Cardiac fibroblast (primary cell): ENCODE data around the gene PRMT2.
"Not testable (repeated sequence)": the region's sequence is repeated elsewhere in the genome, so short reads cannot be mapped to it uniquely, and the experiment has no call there.

Source experiments
- DNase-seq, 2 donors: peaks; one replicate each; pipeline versions ENCODE4 v3.0.0 to v3.0.0-alpha.2; 2010; ENCODE audit warnings: low read depth in 2 of 2
- H3K4me3 ChIP-seq, 2 donors: replicated peaks in 1 of 2; 1 replicate in 1 of 2; 2 replicates in 1 of 2; pipeline ENCODE4 v1.5.1; 2011; ENCODE audit warnings: low read depth in 2 of 2, low read length in 2 of 2, mild to moderate bottlenecking in 2 of 2, moderate library complexity in 1 of 2
- TF ChIP-seq, protein P1 (sequence below): IDR thresholded peaks from one replicate; pipeline ENCODE4 v1.5.1; 2011; ENCODE audit warnings: low read depth, mild to moderate bottlenecking, low read length, inconsistent platforms

PRMT2 gene

DNA sequence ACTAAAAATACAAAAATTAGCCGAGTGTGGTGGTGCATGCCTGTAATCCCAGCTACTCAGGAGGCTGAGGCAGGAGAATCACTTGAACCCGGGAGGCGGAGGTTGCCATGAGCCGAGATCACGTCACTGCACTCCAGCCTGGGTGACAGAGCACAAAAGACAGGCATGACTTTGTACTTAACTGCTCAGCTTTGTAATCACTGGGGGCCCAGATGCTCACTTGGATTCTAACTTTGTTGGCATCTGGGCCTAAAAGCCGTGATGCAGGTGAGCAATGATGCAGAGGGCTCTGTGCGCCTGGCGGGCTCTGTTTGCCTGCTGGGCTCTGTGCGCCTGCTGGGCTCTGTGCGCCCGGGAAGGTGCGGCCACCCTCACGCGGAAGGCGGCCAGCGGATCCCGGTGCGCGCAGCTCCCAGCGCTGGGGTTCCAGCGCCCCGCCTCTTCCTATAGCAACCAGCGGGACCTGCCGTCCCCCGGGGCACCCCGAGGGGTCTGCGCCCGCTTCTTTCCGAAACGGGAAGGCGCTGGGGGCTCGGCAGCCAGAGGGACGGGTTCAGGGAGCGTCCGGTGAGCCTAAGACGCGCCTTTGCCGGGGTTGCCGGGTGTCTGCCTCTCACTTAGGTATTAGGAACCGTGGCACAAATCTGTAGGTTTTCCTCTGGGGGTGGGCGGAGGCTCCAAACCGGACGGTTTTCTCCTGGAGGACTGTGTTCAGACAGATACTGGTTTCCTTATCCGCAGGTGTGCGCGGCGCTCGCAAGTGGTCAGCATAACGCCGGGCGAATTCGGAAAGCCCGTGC is 31.7 kb downstream of the PRMT2 start:
- peak overlapping the region; percentile 59 to 61 for H3K4me3 ChIP-seq
- DNase-seq: peak; percentile 18 to 54
- TF ChIP-seq, protein P1, sequence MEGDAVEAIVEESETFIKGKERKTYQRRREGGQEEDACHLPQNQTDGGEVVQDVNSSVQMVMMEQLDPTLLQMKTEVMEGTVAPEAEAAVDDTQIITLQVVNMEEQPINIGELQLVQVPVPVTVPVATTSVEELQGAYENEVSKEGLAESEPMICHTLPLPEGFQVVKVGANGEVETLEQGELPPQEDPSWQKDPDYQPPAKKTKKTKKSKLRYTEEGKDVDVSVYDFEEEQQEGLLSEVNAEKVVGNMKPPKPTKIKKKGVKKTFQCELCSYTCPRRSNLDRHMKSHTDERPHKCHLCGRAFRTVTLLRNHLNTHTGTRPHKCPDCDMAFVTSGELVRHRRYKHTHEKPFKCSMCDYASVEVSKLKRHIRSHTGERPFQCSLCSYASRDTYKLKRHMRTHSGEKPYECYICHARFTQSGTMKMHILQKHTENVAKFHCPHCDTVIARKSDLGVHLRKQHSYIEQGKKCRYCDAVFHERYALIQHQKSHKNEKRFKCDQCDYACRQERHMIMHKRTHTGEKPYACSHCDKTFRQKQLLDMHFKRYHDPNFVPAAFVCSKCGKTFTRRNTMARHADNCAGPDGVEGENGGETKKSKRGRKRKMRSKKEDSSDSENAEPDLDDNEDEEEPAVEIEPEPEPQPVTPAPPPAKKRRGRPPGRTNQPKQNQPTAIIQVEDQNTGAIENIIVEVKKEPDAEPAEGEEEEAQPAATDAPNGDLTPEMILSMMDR: no peak

DNA sequence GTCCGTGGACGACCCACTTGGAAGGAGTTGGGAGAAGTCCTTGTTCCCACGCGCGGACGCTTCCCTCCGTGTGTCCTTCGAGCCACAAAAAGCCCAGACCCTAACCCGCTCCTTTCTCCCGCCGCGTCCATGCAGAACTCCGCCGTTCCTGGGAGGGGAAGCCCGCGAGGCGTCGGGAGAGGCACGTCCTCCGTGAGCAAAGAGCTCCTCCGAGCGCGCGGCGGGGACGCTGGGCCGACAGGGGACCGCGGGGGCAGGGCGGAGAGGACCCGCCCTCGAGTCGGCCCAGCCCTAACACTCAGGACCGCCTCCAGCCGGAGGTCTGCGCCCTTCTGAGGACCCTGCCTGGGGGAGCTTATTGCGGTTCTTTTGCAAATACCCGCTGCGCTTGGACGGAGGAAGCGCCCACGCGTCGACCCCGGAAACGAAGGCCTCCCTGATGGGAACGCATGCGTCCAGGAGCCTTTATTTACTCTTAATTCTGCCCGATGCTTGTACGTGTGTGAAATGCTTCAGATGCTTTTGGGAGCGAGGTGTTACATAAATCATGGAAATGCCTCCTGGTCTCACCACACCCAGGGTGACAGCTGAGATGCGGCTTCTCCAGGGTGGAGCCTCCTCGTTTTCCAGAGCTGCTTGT is 32.4 kb downstream of the PRMT2 start:
- TF ChIP-seq, protein P1: no peak
- DNase-seq: peak; percentile 30 to 44
- peak overlapping the region; percentile 59 to 61 for H3K4me3 ChIP-seq

DNA sequence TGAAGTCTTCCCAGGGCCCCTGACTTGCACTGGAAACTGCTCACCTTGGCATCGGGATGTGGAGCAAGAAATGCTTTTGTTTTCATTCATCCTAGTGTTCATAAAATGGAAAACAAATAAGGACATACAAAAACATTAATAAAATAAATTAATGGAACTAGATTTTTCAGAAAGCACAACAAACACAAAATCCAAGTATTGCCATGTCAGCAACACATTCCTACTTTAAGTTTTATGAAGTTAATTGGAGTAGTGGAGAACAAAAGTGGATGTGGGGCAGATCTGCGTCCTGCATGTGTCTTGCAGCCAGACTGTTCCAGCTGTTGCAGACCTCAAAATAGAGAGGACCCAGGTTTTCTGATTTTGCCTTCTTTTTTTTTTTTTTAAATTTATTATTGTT is 32.9 kb downstream of the PRMT2 start:
- TF ChIP-seq, protein P1: no peak
- H3K4me3 ChIP-seq: peak overlapping the region; percentile 59 to 61
- DNase-seq: no peak

DNA sequence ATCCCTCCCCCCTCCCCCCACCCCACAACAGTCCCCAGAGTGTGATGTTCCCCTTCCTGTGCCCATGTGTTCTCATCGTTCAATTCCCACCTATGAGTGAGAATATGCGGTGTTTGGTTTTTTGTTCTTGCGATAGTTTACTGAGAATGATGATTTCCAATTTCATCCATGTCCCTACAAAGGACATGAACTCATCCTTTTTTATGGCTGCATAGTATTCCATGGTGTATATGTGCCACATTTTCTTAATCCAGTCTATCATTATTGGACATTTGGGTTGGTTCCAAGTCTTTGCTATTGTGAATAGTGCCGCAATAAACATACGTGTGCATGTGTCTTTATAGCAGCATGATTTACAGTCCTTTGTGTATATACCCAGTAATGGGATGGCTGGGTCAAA is 33.4 kb downstream of the PRMT2 start:
- not testable (repeated sequence) for H3K4me3 ChIP-seq

DNA sequence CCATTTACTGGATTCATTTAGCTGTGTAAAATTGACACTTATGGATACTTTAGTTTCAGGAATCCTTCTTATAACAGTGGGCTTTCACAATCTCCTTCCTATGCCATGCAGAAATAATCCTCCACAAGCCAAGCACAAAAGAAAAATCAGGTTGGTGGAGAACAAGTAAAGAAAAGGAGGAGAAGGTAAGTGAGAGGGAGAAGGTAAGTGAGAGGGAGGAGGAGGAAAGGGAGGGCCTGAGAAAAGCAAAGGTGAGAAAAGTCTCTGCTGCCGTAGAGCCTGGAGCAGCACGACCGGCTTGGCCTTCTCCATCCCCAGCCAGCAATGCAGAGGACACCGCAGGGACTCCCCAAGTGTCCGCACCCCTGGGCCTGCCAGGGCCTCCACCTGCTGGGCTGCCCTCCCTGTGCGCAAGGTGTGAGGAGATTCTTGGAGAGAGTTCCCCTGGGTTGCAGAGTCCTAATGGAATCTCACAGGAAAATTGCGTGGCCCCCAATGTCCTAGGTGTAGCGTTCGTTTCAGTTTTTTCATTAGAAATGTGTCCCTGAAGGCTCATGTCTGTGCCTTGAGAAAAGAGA is 39.0 kb downstream of the PRMT2 start:
- no peak for DNase-seq
- TF ChIP-seq, protein P1: no peak
- no peak overlapping the region for H3K4me3 ChIP-seq

More for the DNA sequence above, 33.4 kb downstream of the PRMT2 start:
- not testable (repeated sequence) for DNase-seq

DNA sequence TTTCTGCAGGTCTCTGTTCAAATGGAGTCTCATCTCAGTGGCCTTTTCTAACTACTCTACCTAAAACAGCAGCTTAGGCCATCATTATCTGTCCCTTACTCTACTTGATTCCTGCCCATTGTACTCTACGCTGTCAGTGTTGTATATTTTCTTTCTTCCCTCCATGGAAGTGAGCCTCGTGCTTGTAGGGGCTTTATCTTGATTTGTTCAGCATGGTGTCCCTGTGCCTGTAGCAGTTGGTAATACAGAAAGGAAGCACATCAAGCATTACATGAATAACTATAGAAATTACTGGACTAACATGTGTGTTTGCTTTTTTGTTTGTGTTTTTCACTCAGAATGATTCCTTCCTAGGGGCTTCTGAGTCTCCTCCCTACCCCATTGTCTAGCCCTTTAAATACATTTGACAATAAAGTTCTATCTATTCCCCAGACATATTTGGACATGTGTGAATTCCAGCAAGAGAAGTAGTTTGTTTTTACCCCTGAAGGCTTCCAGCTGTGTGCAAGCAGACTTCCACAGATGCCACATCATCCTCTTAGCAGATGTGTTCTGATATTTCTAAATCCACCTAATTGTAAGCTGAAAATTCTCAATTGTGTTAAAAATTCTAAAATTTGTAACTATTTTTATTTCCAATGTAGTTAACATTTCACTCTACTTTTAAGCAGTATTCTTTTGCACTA is 40.3 kb downstream of the PRMT2 start:
- H3K4me3 ChIP-seq: no peak overlapping the region
- peak in 1 of 2 donors; percentile 31 for DNase-seq
- TF ChIP-seq, protein P1: no peak

DNA sequence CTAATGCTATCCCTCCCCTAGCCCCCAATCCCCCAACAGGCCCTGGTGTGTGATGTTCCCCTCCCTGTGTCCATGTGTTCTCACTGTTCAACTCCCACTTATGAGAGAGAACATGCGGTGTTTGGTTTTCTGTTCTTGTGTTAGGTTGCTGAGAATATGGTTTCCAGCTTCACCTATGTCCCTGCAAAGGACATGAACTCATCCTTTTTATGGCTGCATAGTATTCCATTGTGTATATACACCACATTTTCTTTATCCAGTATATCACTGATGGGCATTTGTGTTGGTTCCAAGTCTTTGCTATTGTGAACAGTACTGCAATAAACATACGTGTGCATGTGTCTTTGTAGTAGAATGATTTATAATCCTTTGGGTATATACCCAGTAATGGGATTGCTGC is 41.1 kb downstream of the PRMT2 start:
- H3K4me3 ChIP-seq, DNase-seq: not testable (repeated sequence)

DNA sequence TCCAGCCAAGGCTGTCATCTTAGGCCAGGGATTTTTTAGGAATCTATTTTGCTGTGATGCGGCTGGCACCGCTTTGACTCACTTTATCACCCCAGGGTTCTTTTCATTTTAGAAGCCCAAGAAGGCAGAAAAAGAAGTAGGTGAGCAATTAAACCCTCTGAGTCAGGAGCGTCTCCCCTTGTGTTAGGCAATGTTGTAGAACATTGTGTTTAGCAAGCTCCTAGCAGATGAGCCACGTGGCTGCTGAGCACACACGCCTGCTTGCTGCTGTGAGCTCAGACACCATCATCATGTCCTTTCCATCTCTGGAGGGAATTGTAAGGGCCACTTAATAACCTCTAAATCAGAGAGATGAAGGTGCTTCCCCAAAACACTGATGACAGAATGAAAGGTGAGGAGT is 46.1 kb downstream of the PRMT2 start:
- H3K4me3 ChIP-seq: not testable (repeated sequence)
- DNase-seq: peak; percentile 22 to 82

DNA sequence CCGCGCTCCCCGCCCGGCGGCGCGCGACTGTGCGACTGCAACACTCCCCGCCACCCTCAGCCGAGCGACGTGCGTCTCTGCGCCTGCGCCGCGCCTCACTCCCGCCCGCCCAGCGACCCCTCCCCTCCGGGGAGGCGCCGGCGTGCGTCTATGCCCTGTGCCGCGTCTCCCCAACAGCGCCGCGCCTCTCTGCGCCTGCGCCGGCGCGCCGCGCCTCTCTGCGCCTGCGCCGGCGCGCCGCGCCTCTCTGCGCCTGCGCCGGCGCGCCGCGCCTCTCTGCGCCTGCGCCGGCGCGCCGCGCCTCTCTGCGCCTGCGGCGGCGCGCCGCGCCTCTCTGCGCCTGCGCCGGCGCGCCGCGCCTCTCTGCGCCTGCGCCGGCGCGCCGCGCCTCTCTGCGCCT is 63.2 kb downstream of the PRMT2 start:
- not testable (repeated sequence) for H3K4me3 ChIP-seq, DNase-seq

DNA sequence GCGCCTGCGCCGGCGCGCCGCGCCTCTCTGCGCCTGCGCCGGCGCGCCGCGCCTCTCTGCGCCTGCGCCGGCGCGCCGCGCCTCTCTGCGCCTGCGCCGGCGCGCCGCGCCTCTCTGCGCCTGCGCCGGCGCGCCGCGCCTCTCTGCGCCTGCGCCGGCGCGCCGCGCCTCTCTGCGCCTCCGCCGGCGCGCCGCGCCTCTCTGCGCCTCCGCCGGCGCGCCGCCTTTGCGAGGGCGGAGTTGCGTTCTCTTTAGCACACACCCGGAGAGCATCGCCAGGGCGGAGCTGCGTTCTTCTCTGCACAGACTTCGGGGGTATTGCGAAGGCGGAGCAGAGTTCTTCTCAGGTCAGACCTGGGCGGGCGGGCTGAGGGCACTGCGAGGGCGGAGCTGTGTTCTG is 63.6 kb downstream of the PRMT2 start:
- not testable (repeated sequence) for H3K4me3 ChIP-seq, DNase-seq
